GM18517 (cell line): ENCODE data around the gene CT83.

Experiments
- ATAC-seq: cut with Tn5 transposase; IDR thresholded peaks from one replicate; pipeline ENCODE4 v1.9.1; 2021; ENCODE audit warnings: mild to moderate bottlenecking, moderate library complexity; ENCODE audit not compliant: unreplicated experiment

CT83 gene, protein sequence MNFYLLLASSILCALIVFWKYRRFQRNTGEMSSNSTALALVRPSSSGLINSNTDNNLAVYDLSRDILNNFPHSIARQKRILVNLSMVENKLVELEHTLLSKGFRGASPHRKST

DNA sequence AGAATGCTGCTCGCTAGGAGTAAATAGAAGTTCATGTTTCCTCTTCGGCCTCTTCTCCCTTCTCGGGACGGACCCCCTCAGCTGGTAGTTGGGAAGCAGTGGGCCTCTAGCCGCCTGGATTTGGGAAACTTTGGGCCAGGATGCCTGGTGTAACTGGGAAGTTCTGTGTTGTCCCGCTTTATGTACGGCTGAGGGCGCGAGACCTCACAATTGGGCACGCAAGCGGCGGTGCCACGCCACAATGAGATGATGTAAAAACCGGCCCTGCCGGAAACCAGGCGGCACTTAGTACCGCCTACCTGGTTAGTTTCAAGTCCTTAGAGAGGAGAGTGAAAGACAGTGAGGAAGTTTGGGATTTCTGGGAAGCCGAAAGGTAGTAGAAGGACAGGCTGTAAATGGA is at the start of gene CT83:
TSS of gene CT83 (minus strand) at position 155 of the 400 bp plus-strand sequence. CDS start at position 35, 120 bp downstream.
- ATAC-seq: no peak

DNA sequence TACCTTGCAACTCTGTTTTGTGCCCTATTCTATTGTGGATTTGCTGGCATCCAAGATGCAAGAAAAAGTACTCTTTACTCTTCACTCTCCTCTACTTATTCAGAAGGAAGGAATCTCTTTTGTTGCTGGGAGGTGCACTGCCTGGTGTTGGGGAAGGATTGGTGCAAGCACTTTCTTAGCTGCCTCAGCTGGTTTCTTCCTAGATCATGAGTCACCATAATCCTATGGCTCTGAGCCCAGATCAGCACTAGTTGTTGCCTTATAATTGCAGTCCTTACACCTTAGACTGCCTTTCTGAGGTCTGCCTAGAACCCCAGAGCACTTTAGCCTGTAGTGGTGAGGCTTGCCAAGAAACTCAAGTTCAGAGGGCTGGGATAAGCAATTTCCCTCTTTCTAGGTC is 37.0 kb upstream of the CT83 start:
- ATAC-seq: no peak

DNA sequence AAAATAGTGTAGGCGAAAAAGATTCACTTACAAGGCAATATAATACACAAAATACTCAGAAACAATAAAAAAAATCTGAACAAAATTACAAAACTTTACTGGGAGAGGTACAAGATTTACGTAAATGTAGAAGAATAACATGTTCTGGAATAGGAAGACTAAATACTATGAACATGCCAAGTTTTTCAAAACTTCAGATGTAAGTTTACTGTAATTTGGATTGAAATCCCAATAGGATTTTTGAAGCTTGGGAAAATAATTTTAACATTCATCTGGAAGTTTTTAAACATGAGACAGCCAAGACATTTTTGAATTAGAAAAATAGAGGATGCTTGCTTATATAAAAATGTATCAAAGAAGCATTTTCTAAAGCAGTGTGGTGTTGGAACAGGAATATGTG is 30.5 kb upstream of the CT83 start:
- no peak for ATAC-seq

DNA sequence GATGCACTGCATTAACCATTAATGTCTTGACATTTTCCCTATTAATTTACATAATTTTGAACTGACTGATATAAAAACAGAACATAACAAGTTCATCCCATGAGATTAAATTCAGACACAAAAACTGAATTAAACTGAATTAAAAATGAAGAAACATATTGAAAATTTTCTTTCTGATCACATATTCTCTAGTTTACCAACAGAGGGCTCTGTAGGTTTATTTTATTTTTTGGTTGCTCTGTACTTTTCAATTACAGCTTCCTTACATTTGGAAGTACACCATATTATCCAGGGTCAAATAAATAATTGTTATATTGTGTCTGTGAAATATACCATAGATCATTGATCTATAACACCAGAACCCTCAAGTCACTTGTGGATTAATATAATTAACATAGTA is 27.3 kb upstream of the CT83 start:
- no peak for ATAC-seq

DNA sequence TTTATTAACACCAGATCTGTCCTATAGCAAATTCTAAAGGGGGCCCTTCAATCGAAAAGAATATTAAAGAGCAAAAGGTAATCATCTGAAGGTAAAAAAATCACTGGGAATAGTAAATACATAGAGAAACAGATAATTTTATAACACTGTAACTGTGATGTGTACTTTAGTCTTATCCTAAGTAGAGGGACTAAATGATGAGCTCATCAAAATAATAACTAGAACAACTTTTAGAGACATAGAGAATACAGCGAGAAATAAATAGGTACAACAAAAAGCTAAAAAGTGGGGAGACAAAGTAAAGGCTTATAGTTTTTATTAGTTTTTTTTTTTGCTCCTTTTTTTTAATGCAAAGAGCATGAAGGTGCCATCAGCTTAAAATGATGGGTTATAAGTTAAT is 17.3 kb upstream of the CT83 start:
- ATAC-seq: no peak

DNA sequence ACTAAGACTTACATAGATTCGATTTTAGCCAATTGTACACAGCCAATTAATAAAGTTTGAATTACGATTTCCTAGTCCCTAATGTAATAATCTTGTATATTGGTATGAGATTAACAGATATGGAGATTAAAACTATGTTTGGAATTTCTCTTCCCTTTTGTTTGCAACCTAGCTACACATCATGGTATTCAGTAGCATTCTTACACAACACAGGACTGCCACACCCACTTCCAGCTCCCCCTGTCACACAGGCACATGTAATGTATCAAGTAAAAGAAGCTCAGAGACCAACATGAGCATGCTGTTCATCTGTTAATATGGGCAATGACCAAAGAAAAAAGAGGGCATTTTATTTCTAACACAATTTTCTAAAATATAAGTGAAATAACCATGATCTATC is 13.6 kb downstream of the CT83 start:
- ATAC-seq: no peak

DNA sequence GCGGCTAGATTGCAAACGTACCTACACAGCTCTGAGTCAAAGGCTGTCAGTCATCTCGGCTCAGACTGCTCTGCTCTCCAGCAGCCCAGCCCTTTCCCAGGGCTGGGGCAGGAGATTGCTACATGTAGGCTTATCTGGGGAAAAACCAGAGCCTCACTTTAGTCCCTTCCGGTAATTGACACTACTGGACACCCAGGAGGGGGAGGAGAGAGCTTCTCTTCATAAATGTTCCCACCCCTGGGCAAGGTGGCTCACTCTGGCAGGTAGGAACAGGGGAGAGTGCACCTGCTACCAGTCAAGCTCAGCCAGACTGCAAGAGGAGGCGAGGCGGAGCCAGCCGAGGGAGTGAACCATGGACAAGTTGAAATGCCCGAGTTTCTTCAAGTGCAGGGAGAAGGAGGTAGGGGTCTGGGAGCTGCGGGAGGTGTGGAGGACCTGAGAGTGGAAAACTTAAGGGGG is 26.4 kb downstream of the CT83 start, which contains the start of gene SLC6A14:
TSS of gene SLC6A14 (plus strand) at position 249 of the 459 bp plus-strand sequence. CDS start at position 353, 104 bp downstream.
- ATAC-seq: no peak

DNA sequence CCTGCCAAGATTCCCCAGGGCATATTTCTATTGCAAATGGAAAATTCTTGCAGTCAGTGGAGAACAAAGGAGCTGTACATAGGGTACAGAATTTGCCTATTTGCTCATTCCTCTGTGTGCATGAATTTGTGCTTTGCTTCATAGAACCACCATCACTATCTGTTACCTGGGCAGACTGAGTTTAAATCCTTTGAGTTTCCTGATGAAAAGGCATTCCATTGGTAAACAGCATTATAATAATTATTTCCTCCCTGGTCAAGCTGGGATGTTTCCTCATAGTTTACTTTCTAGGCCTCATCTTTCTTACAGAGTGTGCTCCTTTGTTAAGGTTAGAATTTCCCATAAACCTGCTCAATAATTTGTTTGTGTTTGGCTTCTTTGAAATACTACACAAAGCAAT is 27.2 kb downstream of the CT83 start:
- no peak for ATAC-seq

DNA sequence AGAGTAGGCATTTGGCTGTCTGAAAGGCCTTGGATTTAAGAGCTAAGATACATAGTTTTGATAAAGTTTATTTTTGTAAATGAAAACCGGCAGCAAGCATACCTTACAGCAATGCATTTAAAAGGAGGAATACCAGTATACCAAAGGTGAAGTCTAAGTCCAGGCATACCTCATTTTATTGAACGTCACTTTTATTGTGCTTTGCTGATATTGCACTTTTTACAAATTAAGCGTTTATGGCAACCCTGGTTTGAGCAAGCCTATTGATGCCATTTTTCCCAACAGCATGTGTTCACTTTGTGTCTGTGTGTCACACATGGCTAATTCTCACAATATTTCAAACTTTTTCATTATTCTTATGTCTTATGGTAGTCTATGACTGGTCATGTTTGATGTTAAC is 34.8 kb downstream of the CT83 start:
- no peak for ATAC-seq

DNA sequence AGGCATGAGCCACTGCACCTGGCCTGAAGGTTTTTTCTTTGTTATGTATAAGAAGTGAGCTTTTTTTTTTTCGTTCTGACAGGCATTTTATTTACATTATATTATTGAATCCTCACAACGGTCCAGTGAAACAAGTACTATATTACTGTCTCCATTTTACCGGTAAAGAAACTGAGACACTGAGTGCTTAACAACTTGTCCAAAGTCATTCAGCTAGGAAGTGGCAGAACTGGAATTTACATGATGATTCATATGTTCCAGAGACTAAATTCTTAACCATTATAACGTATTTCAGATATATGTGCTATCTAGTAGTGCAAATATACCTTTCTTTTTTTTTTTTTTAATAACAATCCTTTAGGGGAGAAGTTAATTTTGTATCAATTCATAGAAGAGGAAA is 44.8 kb downstream of the CT83 start:
- ATAC-seq: no peak

DNA sequence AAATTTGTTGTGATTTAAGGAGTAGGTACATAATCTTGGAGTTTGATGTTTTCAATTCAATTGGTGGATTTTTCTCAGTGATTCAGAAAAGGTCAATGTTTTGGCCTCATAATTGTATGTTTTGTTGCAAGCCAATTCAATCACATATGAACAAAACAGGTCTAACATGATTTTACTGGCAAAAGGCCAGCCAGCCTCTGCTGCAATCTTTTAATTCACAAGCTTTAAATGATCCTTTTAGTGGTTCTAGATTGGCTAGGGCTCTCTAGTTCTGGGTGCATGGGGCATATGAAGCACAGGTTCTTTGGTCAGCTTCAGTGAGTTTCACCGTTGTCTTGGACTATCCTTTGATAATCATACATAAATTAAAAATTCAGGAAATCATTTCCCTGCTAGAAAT is 45.6 kb downstream of the CT83 start:
- no peak for ATAC-seq

DNA sequence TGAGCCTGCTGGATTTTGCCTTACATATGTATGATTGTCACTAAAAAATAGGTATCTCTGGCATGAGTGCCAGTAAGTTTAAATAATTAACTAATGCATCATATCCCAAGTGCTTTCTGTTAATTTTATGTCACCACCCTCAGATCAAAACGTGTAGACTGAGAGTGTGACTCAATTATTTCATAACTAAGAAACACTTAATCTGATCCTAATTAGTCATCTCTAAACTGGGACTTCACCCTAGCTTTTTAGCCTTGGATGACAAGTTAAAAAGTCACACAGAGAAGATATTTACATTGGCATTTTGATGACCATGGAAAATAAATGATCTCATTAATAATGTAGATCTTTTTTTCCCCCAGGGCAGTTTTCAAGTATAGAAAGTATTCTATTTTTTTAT is 49.5 kb downstream of the CT83 start:
- ATAC-seq: no peak
